Loucy (cell line): Measurements from ENCODE around the gene SEC31A.
"Not testable (repeated sequence)": the region's sequence is repeated elsewhere in the genome, so short reads cannot be mapped to it uniquely, and the experiment has no call there.

Experiments
- CTCF ChIP-seq: fragments of 200-600 bp; sonication (generic); conservative IDR thresholded peaks from 2 replicates; pipeline ENCODE4 v1.5.1; 2014; ENCODE audit warnings: mild to moderate bottlenecking, antibody characterized with exemption, low read length
- EZH2phosphoT487 ChIP-seq: fragments of 200-600 bp; IDR thresholded peaks from 2 replicates; pipeline ENCODE4 v1.6.1; 2018; ENCODE audit warnings: antibody characterized with exemption, mild to moderate bottlenecking, moderate library complexity, borderline replicate concordance

- TF ChIP-seq CTCF, EZH2phosphoT487: not testable (repeated sequence)
Measured at GRCh38 chr4:82816874-82817273, 74.1 kb downstream of the SEC31A start.
